GM12878 (cell line): Measurements from ENCODE around the gene RAB30. TPM values are rescaled to one million over a fixed set of nuclear protein-coding genes. Genes with fewer than 3 reads are reported as not detected.

ENCODE experiments used
- ATAC-seq: fragments of 200-7000 bp; cut with Tn5 transposase; 3 replicates; pipeline ENCODE4 v1.9.1; 2020; ENCODE audit warnings: mild to moderate bottlenecking, moderate library complexity
- BruUV-seq: library from RNA; stranded (reverse); fragments of 400-500 nt; replicated peaks from 2 replicates; lab custom pipeline; 2021; lab: Mats Ljungman, UMichigan
- CTCF ChIA-PET: fragments of 300-600 bp; sonication (Branson Sonifier 250); formaldehyde crosslinking; extraction: SDS; loops from one replicate; lab custom pipeline; 2021; ENCODE audit warnings: inconsistent platforms; lab: Yijun Ruan, JAX
- POLR2A ChIA-PET: fragments of 350-600 bp; formaldehyde crosslinking; extraction: SDS; loops from one replicate; lab custom pipeline; 2021; ENCODE audit warnings: inconsistent platforms; lab: Charles Lee
- RAD21 ChIA-PET: fragments of 300-600 bp; sonication (Branson Sonifier 250); formaldehyde crosslinking; loops from one replicate; lab custom pipeline; 2023; ENCODE audit warnings: antibody characterized with exemption; ENCODE audit not compliant: unreplicated experiment; lab: Charles Lee
- SMC1A ChIA-PET: fragments of 300-600 bp; sonication (Branson Sonifier 250); formaldehyde crosslinking; loops from one replicate; lab custom pipeline; 2023; ENCODE audit not compliant: unreplicated experiment, uncharacterized antibody; lab: Charles Lee
- DNase-seq: peaks from one replicate; pipeline ENCODE4 v3.0.0-alpha.2; 2011; ENCODE audit warnings: low read depth, low spot score
- FAIRE-seq: peaks from 3 replicates; lab custom pipeline; 2011; peaks lifted over from hg19 to GRCh38; lab: Jason Lieb, UNC
- H2AFZ ChIP-seq: 2 replicates; pipeline ENCODE4 v1.6.0; 2011; ENCODE audit warnings: low read depth, low read length, control low read depth; ENCODE audit not compliant: control insufficient read depth
- H3K27ac ChIP-seq: 2 replicates; pipeline ENCODE4 v1.5.1; 2011; ENCODE audit warnings: control low read depth; ENCODE audit not compliant: control insufficient read depth, insufficient read depth
- H3K27me3 ChIP-seq, 2 experiments: replicated peaks in 1 of 2; 2 replicates each; pipeline versions ENCODE4 v1.6.0 to v1.6.1; 2011; ENCODE audit warnings: low read length in 1 of 2; ENCODE audit not compliant: control insufficient read depth in 2 of 2, insufficient read depth in 2 of 2
- H3K36me3 ChIP-seq, 2 experiments: 2 replicates each; pipeline ENCODE4 v1.5.1; 2011; ENCODE audit warnings: low read length in 1 of 2; ENCODE audit not compliant: control insufficient read depth in 2 of 2, insufficient read depth in 2 of 2
- H3K4me1 ChIP-seq: 2 replicates; pipeline ENCODE4 v1.6.1; 2011; ENCODE audit warnings: mild to moderate bottlenecking, low read length, moderate library complexity, mixed read lengths; ENCODE audit not compliant: control insufficient read depth, insufficient read depth
- H3K4me2 ChIP-seq: 2 replicates; pipeline ENCODE4 v1.6.0; 2011; ENCODE audit warnings: control low read depth; ENCODE audit not compliant: control insufficient read depth, insufficient read depth
- H3K4me3 ChIP-seq: fragments of 200-600 bp; sonication (generic); 2 replicates; pipeline ENCODE4 v1.5.1; 2016
- H3K79me2 ChIP-seq: 2 replicates; pipeline ENCODE4 v1.6.0; 2011; ENCODE audit warnings: low read length; ENCODE audit not compliant: control insufficient read depth, insufficient read depth
- H3K9ac ChIP-seq: 2 replicates; pipeline ENCODE4 v1.8.0; 2011; ENCODE audit warnings: low read length, control low read depth, mixed read lengths; ENCODE audit not compliant: control insufficient read depth, insufficient read depth
- H3K9me3 ChIP-seq: replicated peaks from 3 replicates; pipeline ENCODE4 v1.5.1; 2011; ENCODE audit warnings: mild to moderate bottlenecking, low read length; ENCODE audit not compliant: control insufficient read depth, insufficient read depth
- H4K20me1 ChIP-seq: 2 replicates; pipeline ENCODE4 v1.6.0; 2011; ENCODE audit not compliant: control insufficient read depth, insufficient read depth
- CEBPZ ChIP-seq: fragments of 150-350 bp; IDR thresholded peaks from 2 replicates; pipeline ENCODE4 v1.6.1; 2016; ENCODE audit warnings: low read depth, low read length
- CHD2 ChIP-seq: IDR thresholded peaks from 2 replicates; pipeline ENCODE4 v1.6.1; 2011; ENCODE audit warnings: low read depth, low read length, improper control_type of control experiment, borderline replicate concordance
- CUX1 ChIP-seq: IDR thresholded peaks from 2 replicates; pipeline ENCODE4 v1.6.1; 2012; ENCODE audit warnings: improper control_type of control experiment, low read depth, low read length; ENCODE audit not compliant: insufficient replicate concordance
- HSF1 ChIP-seq: fragments of 150-350 bp; IDR thresholded peaks from 2 replicates; pipeline ENCODE4 v1.6.1; 2014; ENCODE audit warnings: mild to moderate bottlenecking, low read depth, low read length
- PAX8 ChIP-seq: fragments of 450-650 bp; IDR thresholded peaks from 2 replicates; pipeline ENCODE4 v1.6.1; 2017; ENCODE audit warnings: mild to moderate bottlenecking, moderate library complexity
- POLR2A ChIP-seq: IDR thresholded peaks from 2 replicates; pipeline ENCODE4 v1.6.1; 2011; ENCODE audit warnings: low read depth, mild to moderate bottlenecking, low read length
- ZNF592 ChIP-seq: fragments of 450-650 bp; IDR thresholded peaks from 2 replicates; pipeline ENCODE4 v1.6.1; 2017; ENCODE audit warnings: mild to moderate bottlenecking, moderate library complexity
- WGBS: methylation state at CpG from one replicate; pipeline ENCODE4 v1.1.6; 2016; ENCODE audit warnings: low lambda C conversion rate; ENCODE audit not compliant: insufficient replicate concordance, insufficient coverage; ENCODE audit errors: missing lambda C conversion rate; 5-methylcytosine and 5-hydroxymethylcytosine counted together
- in situ Hi-C: fragments of 300-500 bp; cut with MboI; formaldehyde crosslinking; loops from 9 replicates; pipeline ENCODE4 v1.14.3; 2018; ENCODE audit warnings: mixed read lengths
- intact Hi-C: fragments of 100-400 bp; cut with micrococcal nuclease; formaldehyde crosslinking; loops from one replicate; pipeline ENCODE4 v1.14.2; 2022; ENCODE audit not compliant: unreplicated experiment
- polyA plus RNA-seq, 11 experiments: library from polyadenylated mRNA; depleted of rRNA in 4 of 11; unstranded in 6 of 11; stranded (reverse) in 5 of 11; fragments of >200 nt; fragmentation: Nextera tagmentation in 4 of 11; fragmentation: Illumina TruSeq in 1 of 11; extraction: Ambion mirVana in 4 of 11; extraction: Trizol in 1 of 11; gene quantifications; 1 replicate in 1 of 11; 2 replicates in 10 of 11; pipeline versions ENCODE4 v1.2.1 to v1.2.3, GENCODE V29; 2011 to 2016; ENCODE audit warnings: inconsistent platforms in 2 of 11, missing spikeins in 2 of 11, low read depth in 1 of 11
- total RNA-seq, 4 experiments: library from RNA; depleted of rRNA in 3 of 4; stranded (reverse); fragments of >200 nt in 3 of 4; fragmentation: Illumina TruSeq in 1 of 4; extraction: Trizol in 1 of 4; gene quantifications; 2 replicates each; pipeline versions ENCODE4 v1.2.1 to v1.2.3, GENCODE V29; 2013 to 2021

RAB30 gene
- total and polyA plus RNA-seq, 10 of the 15 experiments (the other 5 are each of a cell fraction or from before 2014, with no cell fraction given), result 9.8 to 26.7 (median 19.2) TPM

GRCh38 chr11:83115551-83115950 lies 43.9 kb upstream of the RAB30 start (continued):
- TF ChIP-seq CUX1, result no peak
- TF ChIP-seq HSF1, result no peak

- no peaks in the 10 kb centered on the region for H3K9me3 ChIP-seq
- no peak for TF ChIP-seq PAX8
- no peak for TF ChIP-seq POLR2A
- TF ChIP-seq CEBPZ, result no peak
- no peak for TF ChIP-seq CHD2
- no peak for TF ChIP-seq ZNF592
Observed at GRCh38 chr11:83115026-83115425, 43.3 kb upstream of the RAB30 start.

More at GRCh38 chr11:83115026-83115425, 43.3 kb upstream of the RAB30 start:
- Histone ChIP-seq H3K4me3 (0 out of 2 replicates have a peak overlapping the region, but pooled peaks have one; percentile 8), H3K27me3 (no peaks in the 10 kb centered on the region), H3K9ac (no peak overlapping the region), H3K79me2 (no peaks in the 10 kb centered on the region), H2AFZ (no peak overlapping the region), H3K4me2 (no peak overlapping the region), H3K36me3 (no peaks in the 10 kb centered on the region), H4K20me1 (no peaks in the 10 kb centered on the region), H3K27ac (no peak overlapping the region), H3K4me1 (peaks cover 12% of the 10 kb centered on the region)
- ChIA-PET CTCF (interaction anchor here (1.0 to 1.6 kb wide), 3 partner anchors 26 to 44 kb away, joined by 3 to 6 read pairs (median 5); no protein-coding TSS in a partner anchor), SMC1A (interaction anchor here (1.0 to 3.3 kb wide), 9 partner anchors 8 to 108 kb away, joined by 3 to 13 read pairs (median 4); partner anchors contain the start of gene PCF11), RAD21 (interaction anchor here (0.7 to 4.1 kb wide), 3 partner anchors 23 to 43 kb away, joined by 3 to 21 read pairs (median 5); partner anchors contain the start of genes PCF11 and RAB30), POLR2A (no interaction called here)
- intact Hi-C loops, result no loop called here
- in situ Hi-C loops, result no loop called here
- BruUV-seq, result no TSS peak
- ATAC-seq (no peak), DNase-seq (no peak), FAIRE-seq (no peak)
- WGBS, result 98% methylated on average over 3 of the region's 3 CpGs
